ENCODE results near the gene C6orf62.
"Not testable (repeated sequence)": the region's sequence is repeated elsewhere in the genome, so short reads cannot be mapped to it uniquely, and the experiment has no call there.

The C6orf62 gene

GRCh38 chr6:24719125-24719971, at the start of gene C6orf62:
C6orf62 (minus strand) TSS chr6:24719154; CDS start chr6:24718668, 486 bp downstream.
- DNase-seq, result peak; percentile 6

DNA sequence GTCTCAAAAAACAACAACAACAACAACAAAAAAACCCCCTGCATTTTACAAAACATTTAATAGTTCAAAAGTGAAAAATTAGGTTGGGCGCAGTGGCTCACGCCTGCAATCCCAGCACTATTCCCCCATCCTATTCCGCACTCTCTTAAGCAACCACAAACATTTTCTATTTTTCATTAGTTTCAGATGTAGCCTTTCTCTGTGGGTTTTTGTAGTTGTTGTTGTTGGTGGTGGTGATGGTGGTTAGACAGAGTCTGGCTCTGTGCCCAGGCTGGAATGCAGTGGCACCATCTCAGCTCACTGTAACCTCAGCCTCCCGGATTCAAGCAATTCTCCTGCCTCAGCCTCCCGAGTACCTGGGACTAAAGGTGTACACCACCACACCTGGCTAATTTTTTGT, 49.4 kb upstream of the C6orf62 start:
- DNase-seq, result no peak

GRCh38 chr6:24766680-24767462, 47.9 kb upstream of the C6orf62 start:
- no peak for DNase-seq

GRCh38 chr6:24765968-24766367, 47.0 kb upstream of the C6orf62 start:
- not testable (repeated sequence) for DNase-seq

- not testable (repeated sequence) for DNase-seq
Measured at GRCh38 chr6:24764833-24765828, 46.2 kb upstream of the C6orf62 start.

GRCh38 chr6:24763578-24763977, 44.6 kb upstream of the C6orf62 start:
- peak; percentile 24 for DNase-seq

GRCh38 chr6:24761851-24762250, 42.9 kb upstream of the C6orf62 start:
- DNase-seq, result no peak

DNA sequence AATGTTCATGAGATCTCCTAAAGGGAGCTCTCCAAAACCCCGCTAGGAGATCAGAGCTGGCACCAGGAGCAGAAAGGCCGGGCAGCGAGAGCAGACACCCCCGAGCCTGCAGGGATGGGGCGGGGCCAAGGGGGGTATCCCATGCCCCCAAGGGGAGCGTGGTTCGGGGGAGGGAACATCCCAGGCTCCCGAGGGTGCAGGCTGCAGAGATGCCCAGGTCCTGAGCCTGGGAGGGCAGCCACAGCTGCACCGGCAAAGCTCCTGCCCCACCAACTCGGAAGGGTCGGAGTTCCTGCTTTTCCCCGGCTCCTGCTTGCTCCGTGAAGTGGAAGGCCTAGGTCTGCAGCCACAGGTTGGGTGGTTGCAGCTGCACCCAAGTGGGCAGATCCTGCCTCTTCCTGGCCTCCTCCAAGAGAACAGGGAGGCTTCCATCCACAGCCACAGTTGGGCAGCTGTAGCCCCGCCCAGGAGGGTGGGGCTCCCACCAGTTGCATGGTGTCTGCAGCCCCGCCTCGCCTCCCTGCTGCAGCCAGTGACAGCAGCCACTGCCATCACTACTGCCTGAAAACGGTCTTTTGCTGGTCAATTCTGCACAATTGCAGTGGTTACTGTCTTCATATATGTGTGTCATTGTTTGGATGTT, 42.4 kb upstream of the C6orf62 start:
- no peak for DNase-seq

DNA sequence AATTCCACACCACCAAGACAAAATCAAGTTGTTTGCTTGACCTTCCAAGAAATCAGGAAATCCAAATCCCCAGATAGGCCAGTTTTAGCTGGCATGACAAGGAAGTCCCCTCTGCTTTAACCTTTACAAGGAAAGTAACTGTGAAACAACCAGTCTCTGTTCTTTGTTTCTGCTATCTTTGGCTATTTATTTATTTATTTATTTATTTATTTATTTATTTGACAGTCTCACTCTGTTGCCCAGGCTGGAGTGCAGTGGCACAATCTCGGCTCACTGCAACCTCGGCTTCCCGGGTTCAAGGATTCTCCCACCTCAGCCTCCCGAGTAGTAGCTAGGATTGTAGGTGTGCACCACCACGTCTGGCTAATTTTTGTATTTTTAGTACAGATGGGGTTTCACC, 41.3 kb upstream of the C6orf62 start:
- DNase-seq, result no peak

DNA sequence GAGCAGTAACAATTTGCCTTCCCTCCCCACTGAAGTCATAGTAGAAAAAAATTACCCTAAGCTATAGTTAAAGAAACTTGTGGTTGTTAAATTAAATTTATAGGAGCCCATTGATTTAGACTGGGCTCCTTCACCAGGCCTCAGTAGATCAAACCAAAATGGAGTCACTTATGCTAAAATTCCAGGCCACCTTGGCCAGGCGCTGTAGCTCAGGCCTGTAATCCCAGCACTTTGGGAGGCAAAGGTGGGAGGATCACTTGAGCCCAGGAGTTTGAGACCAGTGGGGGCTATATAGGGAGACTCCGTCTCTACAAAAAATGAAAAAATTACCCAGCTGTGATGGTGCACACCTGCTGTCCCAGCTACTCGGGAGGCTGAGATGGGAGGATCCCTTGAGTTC, 40.8 kb upstream of the C6orf62 start:
- no peak for DNase-seq

GRCh38 chr6:24757611-24758010, 38.7 kb upstream of the C6orf62 start:
- no peak for DNase-seq

DNA sequence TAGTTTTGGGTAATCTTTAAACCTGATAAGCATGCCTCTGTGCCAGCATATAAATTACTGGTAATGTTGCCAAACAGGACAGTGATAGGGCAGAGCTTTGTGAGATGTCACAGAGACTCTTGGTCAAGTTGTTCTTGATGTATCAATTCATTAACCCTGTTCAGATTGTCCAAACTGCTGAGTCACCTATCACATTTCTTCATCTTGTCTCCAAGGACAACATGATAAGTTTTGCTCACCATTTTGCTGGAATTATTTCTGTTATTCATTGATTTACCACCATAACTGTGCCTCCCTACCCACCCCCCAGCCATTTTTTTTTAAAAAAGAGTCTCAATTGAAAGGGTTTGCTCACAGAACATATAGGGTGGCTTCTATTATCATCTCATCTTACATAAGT, 36.3 kb upstream of the C6orf62 start:
- no peak for DNase-seq

GRCh38 chr6:24754378-24754777, 35.4 kb upstream of the C6orf62 start:
- not testable (repeated sequence) for DNase-seq

DNA sequence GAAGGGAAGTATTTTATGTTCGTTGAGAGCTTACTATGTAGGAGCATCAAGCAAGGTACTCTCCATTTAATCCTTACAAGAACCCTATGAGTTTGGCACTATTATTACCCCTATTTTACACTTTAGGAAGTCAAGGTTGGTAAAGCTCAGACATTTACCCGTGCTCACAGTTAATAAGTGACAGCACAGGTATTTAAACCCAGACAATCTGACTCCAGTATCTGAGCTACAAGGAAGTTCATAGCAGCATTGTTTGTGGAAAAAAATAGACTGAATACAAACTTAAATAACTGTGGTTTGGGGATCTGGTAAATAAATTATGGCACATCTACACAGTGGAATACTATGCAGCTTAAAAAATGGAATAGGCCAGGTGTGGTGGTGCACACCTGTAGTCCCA, 34.6 kb upstream of the C6orf62 start:
- DNase-seq, result no peak

DNA sequence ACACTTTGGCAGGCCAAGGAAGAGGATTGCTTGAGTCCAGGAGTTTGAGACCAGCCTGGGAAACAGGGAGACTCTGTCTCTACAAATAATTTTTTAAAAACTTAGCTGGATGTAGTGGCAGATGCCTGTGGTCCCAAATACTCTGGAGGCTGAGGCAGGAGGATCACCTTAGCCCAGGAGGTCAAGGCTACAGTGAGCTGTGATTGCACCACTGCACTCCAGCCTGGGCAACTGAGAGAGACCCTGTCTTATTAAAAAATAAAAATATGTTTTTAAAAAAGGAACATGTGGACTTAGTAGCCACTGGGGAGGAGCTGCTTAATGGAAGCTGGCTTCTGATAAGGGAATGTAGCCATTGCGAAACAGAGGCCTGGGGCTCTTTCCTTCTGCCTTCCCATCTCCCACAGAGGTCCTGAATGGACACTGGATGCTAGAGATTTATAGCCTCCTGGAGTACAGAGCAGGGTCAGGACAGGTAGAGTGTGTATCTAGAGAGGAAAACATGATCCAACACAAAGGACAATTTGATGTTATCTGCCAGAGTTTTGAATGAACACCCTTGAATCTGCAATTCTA, 34.1 kb upstream of the C6orf62 start:
- DNase-seq, result no peak

DNA sequence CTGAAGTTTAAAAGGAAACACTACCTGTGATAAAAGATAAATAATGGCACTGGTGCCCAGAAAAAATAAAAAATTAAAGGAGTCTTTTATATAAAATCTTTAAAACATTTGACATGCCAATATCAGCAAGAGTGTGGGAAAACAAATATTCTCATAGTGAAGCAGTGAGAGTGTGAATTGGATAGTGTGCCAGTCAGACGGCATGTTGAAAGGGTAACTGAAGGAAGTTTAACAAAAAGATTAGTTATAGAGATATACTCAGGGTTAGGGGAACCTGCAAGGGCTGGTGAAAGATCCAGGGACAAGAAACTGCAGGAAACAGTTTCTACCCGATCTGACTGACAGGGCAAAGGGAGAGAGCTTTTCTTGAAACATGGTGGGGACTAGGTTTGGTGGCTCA, 33.5 kb upstream of the C6orf62 start:
- DNase-seq, result no peak

- DNase-seq, result not testable (repeated sequence)
Measured at GRCh38 chr6:24750878-24751277, 31.9 kb upstream of the C6orf62 start.

GRCh38 chr6:24749297-24749696, 30.3 kb upstream of the C6orf62 start:
- no peak for DNase-seq

DNA sequence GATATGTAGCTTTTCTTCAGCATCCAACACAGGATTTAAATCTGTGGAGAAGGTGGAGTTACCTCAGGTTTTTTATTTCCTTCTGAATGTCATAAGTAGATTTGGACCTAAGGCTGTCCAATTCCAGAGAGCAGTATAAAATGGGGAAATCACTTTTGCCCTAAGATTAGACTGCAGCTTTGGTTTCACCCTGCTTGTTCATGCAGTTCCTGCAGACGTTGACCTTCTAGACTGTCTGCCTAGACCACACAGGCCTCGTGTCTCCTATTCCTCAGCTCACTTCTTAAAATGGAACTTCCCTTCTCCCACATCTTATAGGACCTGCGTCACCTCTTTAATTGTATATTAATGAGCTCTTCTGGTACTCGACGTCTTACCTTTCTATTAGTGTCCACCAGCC, 26.0 kb upstream of the C6orf62 start:
- DNase-seq, result no peak

GRCh38 chr6:24743944-24744335, 25.0 kb upstream of the C6orf62 start:
- DNase-seq, result no peak

DNA sequence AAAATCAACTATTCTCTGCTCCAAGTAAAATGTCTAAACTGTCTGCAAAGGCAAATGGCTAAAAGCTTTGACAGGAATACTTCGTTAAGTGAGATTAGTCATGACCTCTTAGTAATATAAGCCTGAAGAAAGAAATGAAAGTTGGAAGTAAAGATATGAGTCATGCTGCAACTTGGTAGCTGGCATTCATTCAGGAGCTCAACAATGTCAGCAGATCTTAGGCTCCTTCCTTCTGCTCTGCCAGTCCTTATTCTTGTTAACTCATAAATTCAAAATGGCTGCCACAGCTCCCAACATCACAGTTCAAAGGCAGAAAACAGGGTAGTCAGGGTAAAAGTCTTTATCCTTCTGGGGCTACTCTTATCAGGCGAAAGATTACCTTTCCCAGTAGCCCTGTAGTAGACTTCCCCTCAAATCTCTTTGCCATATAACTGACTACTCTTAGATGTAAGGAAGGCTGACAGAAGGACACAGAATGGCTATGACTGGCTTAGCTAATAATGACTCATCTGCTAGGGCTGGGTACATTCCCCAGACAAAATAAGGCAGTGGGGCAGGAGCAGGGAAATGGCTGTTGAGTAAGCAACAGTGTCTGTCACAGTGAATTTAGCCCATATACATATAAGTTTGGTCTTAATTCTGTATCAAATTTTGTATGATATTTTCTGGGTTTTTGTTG, 24.4 kb upstream of the C6orf62 start:
- no peak for DNase-seq

All from NCI-H2171 (cell line).